ENCODE results near the gene CLCN1.

The CLCN1 gene

GRCh38 chr7:143292876-143293275, 23.0 kb upstream of the CLCN1 start:
- no peak for DNase-seq (ENCODE audit: low read depth in 1 of 2, low spot score in 1 of 2)
- no peaks in the 10 kb centered on the region for H3K27me3 ChIP-seq (ENCODE audit: insufficient read depth, poor library complexity, severe bottlenecking)
- peak; percentile 75; the same call in 1 of the 2 replicates for TF ChIP-seq SPI1 (IDR thresholded peaks at IDR 0.05; ENCODE audit: borderline replicate concordance, low read depth)
- no peak for TF ChIP-seq REST (IDR thresholded peaks at IDR 0.05; ENCODE audit: insufficient replicate concordance, low read depth)
- no peak for TF ChIP-seq CTCF (IDR thresholded peaks at IDR 0.05; ENCODE audit: insufficient read depth, low read length)
- no peak overlapping the region for H3K27ac ChIP-seq (replicated peaks)
- no peak overlapping the region for H3K4me3 ChIP-seq (replicated peaks; ENCODE audit: insufficient read depth, low read length)

- Histone ChIP-seq H3K27me3 (ENCODE audit: insufficient read depth, poor library complexity, severe bottlenecking) (no peaks in the 10 kb centered on the region), H3K4me3 (replicated peaks; ENCODE audit: insufficient read depth, low read length) (no peak overlapping the region), H3K27ac (replicated peaks) (peak overlapping the region; percentile 37; the same call in 1 of the 2 replicates)
- no peak for TF ChIP-seq REST (IDR thresholded peaks at IDR 0.05; ENCODE audit: insufficient replicate concordance, low read depth)
- TF ChIP-seq GABPA (IDR thresholded peaks at IDR 0.05; ENCODE audit: low read depth) = no peak
- no peak for TF ChIP-seq CTCF (IDR thresholded peaks at IDR 0.05; ENCODE audit: insufficient read depth, low read length)
- TF ChIP-seq SPI1 (IDR thresholded peaks at IDR 0.05; ENCODE audit: borderline replicate concordance, low read depth) = no peak
- TF ChIP-seq POLR2AphosphoS5 (IDR thresholded peaks at IDR 0.05; ENCODE audit: low read depth) = no peak
- no peak for DNase-seq (ENCODE audit: low read depth in 1 of 2, low spot score in 1 of 2)
Measured at GRCh38 chr7:143295870-143296269, 20.0 kb upstream of the CLCN1 start.

- Histone ChIP-seq H3K27ac (replicated peaks) (peak overlapping the region; percentile 22; the same call in 1 of the 2 replicates), H3K4me3 (replicated peaks; ENCODE audit: insufficient read depth, low read length) (no peak overlapping the region), H3K27me3 (ENCODE audit: insufficient read depth, poor library complexity, severe bottlenecking) (no peaks in the 10 kb centered on the region)
- no peak for DNase-seq (ENCODE audit: low read depth in 1 of 2, low spot score in 1 of 2)
- no peak for TF ChIP-seq CTCF (IDR thresholded peaks at IDR 0.05; ENCODE audit: insufficient read depth, low read length)
- no peak for TF ChIP-seq SPI1 (IDR thresholded peaks at IDR 0.05; ENCODE audit: borderline replicate concordance, low read depth)
Measured at GRCh38 chr7:143296686-143297085, 19.2 kb upstream of the CLCN1 start.

- peak overlapping the region; percentile 92 for H3K27ac ChIP-seq (replicated peaks)
- no peak for DNase-seq (ENCODE audit: low read depth in 1 of 2, low spot score in 1 of 2)
- H3K4me3 ChIP-seq (replicated peaks; ENCODE audit: insufficient read depth, low read length) = no peak overlapping the region
- H3K27me3 ChIP-seq (ENCODE audit: insufficient read depth, poor library complexity, severe bottlenecking) = no peaks in the 10 kb centered on the region
- TF ChIP-seq GABPA (IDR thresholded peaks at IDR 0.05; ENCODE audit: low read depth) (no peak), SPI1 (IDR thresholded peaks at IDR 0.05; ENCODE audit: borderline replicate concordance, low read depth) (no peak), POLR2AphosphoS5 (IDR thresholded peaks at IDR 0.05; ENCODE audit: low read depth) (no peak), REST (IDR thresholded peaks at IDR 0.05; ENCODE audit: insufficient replicate concordance, low read depth) (no peak), CTCF (IDR thresholded peaks at IDR 0.05; ENCODE audit: insufficient read depth, low read length) (no peak)
Measured at GRCh38 chr7:143299346-143299745, 16.6 kb upstream of the CLCN1 start.

Data from HL-60 (cell line).